SJSA1 (cell line): ENCODE measurements around the gene TLX1. TPM values are rescaled to one million over a fixed set of nuclear protein-coding genes. Genes with fewer than 3 reads are reported as not detected.

ENCODE experiments used
- DNase-seq, 2 experiments: peaks; one replicate each; pipeline ENCODE4 v3.0.0-alpha.2; 2015 to 2020; ENCODE audit warnings: low spot score in 2 of 2, low read depth in 1 of 2
- H3K27ac ChIP-seq: fragments of 250-450 bp; sonication (Bioruptor Pico); 2 replicates; pipeline ENCODE4 v1.5.1; 2020; ENCODE audit warnings: mild to moderate bottlenecking, moderate library complexity
- H3K27me3 ChIP-seq: fragments of 250-450 bp; sonication (Bioruptor Pico); replicated peaks from 2 replicates; pipeline ENCODE4 v1.5.1; 2020; ENCODE audit warnings: mild to moderate bottlenecking, moderate library complexity
- H3K36me3 ChIP-seq: fragments of 250-450 bp; sonication (Bioruptor Pico); 2 replicates; pipeline ENCODE4 v1.5.1; 2020; ENCODE audit warnings: mild to moderate bottlenecking
- H3K4me1 ChIP-seq: fragments of 250-450 bp; sonication (Bioruptor Pico); replicated peaks from 2 replicates; pipeline ENCODE4 v1.6.1; 2021; ENCODE audit warnings: mild to moderate bottlenecking
- H3K4me3 ChIP-seq: fragments of 250-450 bp; sonication (Bioruptor Pico); 2 replicates; pipeline ENCODE4 v1.5.1; 2020; ENCODE audit warnings: mild to moderate bottlenecking
- H3K9me3 ChIP-seq: fragments of 250-450 bp; sonication (Bioruptor Pico); replicated peaks from 2 replicates; pipeline ENCODE4 v1.5.1; 2020; ENCODE audit warnings: mild to moderate bottlenecking
- total RNA-seq: library from RNA; depleted of rRNA; stranded (reverse); fragments of >200 nt; shearing (Covaris generic); gene quantifications from 2 replicates; pipeline ENCODE4 v1.2.3, GENCODE V29; 2014

The TLX1 gene
- total RNA-seq, 1 experiment from 2014 or later = not detected

GRCh38 chr10:101158459-101159058, 27.5 kb downstream of the TLX1 start:
- no peak overlapping the region for H3K27ac ChIP-seq
- peaks cover 50% of the 10 kb centered on the region for H3K27me3 ChIP-seq
- no peaks in the 10 kb centered on the region for H3K36me3 ChIP-seq
- no peak for DNase-seq
- H3K4me3 ChIP-seq = no peak overlapping the region
- no peaks in the 10 kb centered on the region for H3K9me3 ChIP-seq
- H3K4me1 ChIP-seq = peaks cover 4% of the 10 kb centered on the region; the same call in 1 of the 2 replicates

DNA sequence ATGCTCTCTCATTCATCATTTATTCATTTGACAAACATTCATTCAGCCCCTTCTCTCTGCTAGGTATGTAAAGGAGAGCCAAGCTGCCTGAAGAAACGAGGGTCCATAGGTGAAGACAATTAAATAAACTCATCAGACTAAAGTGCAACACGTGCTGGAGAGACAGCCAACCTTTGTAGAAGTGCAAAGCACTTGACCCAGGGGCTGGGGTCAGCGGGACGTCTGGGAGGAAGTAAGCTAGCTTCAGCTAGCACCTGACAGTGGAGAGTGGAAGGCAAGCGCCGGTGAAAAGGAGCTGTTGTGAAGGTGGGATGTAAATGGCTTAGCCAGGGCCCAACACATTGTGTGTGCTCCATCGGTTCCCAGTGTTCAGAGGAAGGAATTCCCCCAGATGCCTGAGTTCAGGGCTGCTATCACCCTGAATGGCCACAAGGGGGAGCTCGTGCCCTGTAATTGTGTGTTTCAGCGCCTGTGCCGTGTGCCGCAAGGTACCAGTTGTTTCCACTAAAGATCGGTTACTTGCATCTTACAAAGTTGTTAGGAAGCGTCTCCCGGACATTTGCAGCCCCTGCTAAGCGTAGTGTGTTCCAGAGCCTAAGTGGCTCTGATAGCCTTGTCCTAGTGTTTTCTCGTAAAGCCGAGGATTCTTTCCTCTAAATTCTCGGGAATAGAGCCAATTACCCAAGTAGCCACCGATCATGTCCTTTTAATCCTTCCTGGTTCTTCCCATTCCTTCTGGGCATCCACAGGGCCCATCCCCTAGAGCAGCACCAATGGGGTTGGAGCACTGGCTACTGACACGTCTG, 30.6 kb downstream of the TLX1 start:
- peak; percentile 56 to 64 for DNase-seq
- no peaks in the 10 kb centered on the region for H3K9me3 ChIP-seq
- H3K27me3 ChIP-seq = peaks cover 45% of the 10 kb centered on the region
- H3K4me1 ChIP-seq = peaks cover 4% of the 10 kb centered on the region; the same call in 1 of the 2 replicates
- no peak overlapping the region for H3K27ac ChIP-seq
- no peak overlapping the region for H3K4me3 ChIP-seq
- H3K36me3 ChIP-seq = no peaks in the 10 kb centered on the region

DNA sequence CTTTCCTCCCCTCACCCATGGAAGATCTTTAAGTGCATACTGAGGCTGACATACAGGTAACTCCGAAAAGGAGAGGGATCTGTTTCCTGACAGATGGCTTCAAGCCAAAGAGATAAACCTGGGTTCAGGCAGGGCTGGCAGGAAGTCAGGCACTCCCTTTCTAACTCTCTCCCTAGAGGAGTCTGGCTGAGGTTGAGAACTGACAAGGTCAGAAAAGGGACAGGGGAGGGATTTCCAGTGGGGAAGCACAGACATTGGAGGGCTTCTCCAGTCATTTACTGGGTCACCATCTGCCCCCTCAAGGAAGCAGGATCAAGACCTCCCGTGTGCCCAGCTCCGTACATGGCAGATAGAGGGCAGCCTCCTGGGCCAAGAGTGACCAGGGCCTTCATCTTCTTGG, 31.6 kb downstream of the TLX1 start:
- Histone ChIP-seq H3K36me3 (no peaks in the 10 kb centered on the region), H3K9me3 (no peaks in the 10 kb centered on the region), H3K27me3 (peaks cover 38% of the 10 kb centered on the region), H3K27ac (no peak overlapping the region), H3K4me1 (peaks cover 4% of the 10 kb centered on the region; the same call in 1 of the 2 replicates), H3K4me3 (no peak overlapping the region)
- DNase-seq = no peak

DNA sequence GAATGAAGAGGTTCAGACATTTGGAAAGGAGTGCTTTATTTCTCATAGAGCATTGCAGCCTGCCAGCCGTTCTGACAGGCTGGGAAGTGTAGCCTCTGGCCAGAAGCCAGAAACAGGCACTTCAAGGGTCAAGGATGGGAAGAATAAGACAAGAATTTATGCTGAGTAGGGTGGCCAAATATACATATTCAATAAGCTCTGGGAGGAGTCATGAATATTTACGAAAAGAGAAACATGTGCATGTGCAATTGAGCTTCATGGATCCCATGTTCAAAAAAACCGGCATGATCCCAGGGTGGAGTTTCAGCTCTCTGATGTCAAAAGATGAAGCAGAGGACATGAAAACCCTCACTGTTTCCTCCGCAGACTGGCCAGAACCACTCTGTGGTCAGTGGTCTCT, 32.9 kb downstream of the TLX1 start:
- H3K27me3 ChIP-seq = peaks cover 39% of the 10 kb centered on the region
- peaks cover 4% of the 10 kb centered on the region; the same call in 1 of the 2 replicates for H3K4me1 ChIP-seq
- no peaks in the 10 kb centered on the region for H3K36me3 ChIP-seq
- DNase-seq = no peak
- H3K4me3 ChIP-seq = no peak overlapping the region
- no peak overlapping the region for H3K27ac ChIP-seq
- H3K9me3 ChIP-seq = no peaks in the 10 kb centered on the region

DNA sequence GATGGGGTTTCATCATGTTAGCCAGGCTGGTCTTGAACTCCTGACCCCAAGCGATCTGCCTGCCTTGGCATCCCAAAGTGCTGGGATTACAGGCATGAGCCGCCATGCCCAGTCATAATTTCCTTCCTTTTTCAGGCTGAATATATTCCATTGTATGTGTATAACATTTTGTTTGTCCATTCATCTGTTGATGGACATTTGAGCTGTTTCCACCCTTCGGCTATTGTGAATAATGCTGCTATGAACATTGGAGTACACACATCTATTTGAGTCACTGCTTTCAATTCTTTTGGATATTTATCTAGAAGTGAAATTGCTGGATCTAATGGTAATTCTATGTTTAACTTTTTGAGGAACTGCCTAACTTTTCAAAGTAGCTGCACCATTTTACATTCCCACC, 34.6 kb downstream of the TLX1 start:
- Histone ChIP-seq H3K4me3 (no peak overlapping the region), H3K9me3 (no peaks in the 10 kb centered on the region), H3K27ac (no peak overlapping the region), H3K36me3 (no peaks in the 10 kb centered on the region), H3K27me3 (peaks cover 44% of the 10 kb centered on the region), H3K4me1 (peaks cover 4% of the 10 kb centered on the region; the same call in 1 of the 2 replicates)
- DNase-seq = no peak

DNA sequence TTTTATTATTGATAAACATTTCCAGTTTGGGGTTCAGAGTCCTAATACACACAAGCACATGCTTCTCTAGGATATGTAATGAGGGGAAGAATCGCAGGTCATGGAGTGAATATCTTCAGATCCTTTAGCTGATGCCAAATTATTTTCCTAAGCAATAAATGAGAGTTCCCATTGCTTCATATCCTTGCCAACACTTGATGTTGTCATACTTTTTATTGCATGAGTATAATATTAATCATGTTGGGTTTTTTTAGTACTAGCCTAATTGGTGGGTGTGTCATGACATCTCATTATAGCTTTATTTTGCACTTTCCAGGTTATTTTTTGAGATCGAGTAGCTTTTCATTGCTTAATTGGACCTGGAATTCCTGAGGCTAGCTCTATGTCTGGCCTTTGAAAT, 35.3 kb downstream of the TLX1 start:
- H3K4me3 ChIP-seq = no peak overlapping the region
- peaks cover 42% of the 10 kb centered on the region for H3K27me3 ChIP-seq
- H3K36me3 ChIP-seq = no peaks in the 10 kb centered on the region
- peaks cover 4% of the 10 kb centered on the region; the same call in 1 of the 2 replicates for H3K4me1 ChIP-seq
- no peak overlapping the region for H3K27ac ChIP-seq
- H3K9me3 ChIP-seq = no peaks in the 10 kb centered on the region
- no peak for DNase-seq

DNA sequence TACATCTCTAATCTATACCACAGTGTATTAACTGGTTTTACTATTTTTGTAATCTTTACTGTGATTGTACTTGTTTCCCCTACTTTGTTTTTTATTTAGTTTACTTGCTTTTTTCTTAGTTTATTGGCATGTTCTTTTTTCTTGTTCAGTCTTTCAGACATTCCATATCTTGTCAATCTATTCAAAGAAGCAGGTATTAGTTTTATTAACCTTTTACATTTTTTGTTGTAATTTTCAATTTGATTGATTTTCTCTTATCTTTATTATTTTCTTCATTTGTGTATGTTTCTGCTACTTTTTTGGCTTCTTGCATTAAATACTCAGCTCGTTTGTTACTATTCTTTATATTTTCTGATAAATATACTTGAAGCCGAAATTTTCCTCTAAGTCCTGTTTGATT, 41.6 kb downstream of the TLX1 start:
- Histone ChIP-seq H3K4me3 (no peak overlapping the region), H3K9me3 (peaks cover 4% of the 10 kb centered on the region; the same call in 1 of the 2 replicates), H3K36me3 (no peaks in the 10 kb centered on the region), H3K27ac (no peak overlapping the region), H3K4me1 (no peaks in the 10 kb centered on the region), H3K27me3 (peaks cover 16% of the 10 kb centered on the region; the same call in 1 of the 2 replicates)
- DNase-seq = no peak

DNA sequence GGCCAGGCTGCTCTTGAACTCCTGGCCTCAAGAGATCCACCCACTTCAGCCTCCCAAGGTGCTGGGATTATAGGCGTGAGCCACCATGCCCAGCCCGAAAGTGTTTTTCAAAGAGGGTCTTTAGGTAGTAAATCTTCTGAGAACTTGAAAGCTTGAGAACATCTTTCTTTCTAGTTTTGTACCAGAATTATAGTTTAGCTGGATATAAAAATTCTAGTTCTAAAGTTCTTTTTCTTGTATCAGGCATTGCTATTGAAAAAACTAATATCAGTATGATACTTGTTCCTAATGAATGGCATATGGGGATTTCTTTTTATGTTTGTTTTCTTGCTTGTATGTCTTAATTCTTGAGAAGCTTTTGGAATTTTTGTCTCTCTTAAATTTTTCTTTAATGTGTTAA, 43.2 kb downstream of the TLX1 start:
- no peaks in the 10 kb centered on the region for H3K36me3 ChIP-seq
- H3K27ac ChIP-seq = no peak overlapping the region
- H3K4me1 ChIP-seq = no peaks in the 10 kb centered on the region
- DNase-seq = no peak
- peaks cover 4% of the 10 kb centered on the region; the same call in 1 of the 2 replicates for H3K9me3 ChIP-seq
- H3K4me3 ChIP-seq = no peak overlapping the region
- peaks cover 12% of the 10 kb centered on the region for H3K27me3 ChIP-seq

DNA sequence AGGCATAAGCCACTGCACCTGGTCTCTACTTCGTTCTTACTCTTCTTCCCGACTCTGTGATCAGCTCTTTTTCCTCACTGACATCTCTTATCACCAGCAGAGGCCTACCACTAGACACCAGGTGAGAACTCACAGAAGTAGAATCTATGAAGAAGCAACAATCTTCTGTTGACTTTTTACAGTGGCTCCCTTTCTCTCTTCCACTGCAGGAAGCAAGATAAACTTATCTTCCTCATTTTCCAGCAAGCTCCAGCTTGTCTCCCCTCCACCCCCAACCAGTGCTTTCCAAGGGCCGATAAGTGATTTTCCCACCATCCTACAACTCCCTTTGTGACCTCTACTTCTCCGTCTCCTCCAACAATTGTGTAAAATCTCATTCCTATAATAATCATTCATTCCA, 45.5 kb downstream of the TLX1 start:
- peaks cover 4% of the 10 kb centered on the region; the same call in 1 of the 2 replicates for H3K9me3 ChIP-seq
- no peak for DNase-seq
- no peaks in the 10 kb centered on the region for H3K36me3 ChIP-seq
- H3K27me3 ChIP-seq = peaks cover 22% of the 10 kb centered on the region
- H3K27ac ChIP-seq = no peak overlapping the region
- H3K4me1 ChIP-seq = no peaks in the 10 kb centered on the region
- no peak overlapping the region for H3K4me3 ChIP-seq

DNA sequence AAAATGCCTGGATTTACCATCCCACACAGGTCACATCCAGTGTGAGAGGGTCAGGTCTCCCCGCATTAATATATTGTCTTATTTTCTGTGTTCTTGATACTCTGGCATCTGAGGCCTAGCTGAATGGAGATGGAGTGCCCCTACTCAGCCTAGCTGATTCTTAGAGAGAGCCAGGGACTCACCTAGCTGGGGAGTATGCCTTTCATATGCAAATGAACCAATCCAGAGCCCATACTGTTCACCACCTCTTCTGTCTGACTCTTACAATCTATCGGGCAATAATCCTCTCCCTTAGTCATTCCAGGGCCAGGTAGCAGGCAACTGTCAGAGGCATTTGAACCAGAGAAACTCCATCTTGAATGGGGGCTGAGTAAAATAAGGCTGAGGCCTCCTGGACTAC, 51.8 kb downstream of the TLX1 start:
- Histone ChIP-seq H3K9me3 (no peaks in the 10 kb centered on the region), H3K27ac (no peak overlapping the region), H3K4me3 (no peak overlapping the region), H3K4me1 (no peaks in the 10 kb centered on the region), H3K36me3 (no peaks in the 10 kb centered on the region), H3K27me3 (peaks cover 31% of the 10 kb centered on the region)
- no peak for DNase-seq

DNA sequence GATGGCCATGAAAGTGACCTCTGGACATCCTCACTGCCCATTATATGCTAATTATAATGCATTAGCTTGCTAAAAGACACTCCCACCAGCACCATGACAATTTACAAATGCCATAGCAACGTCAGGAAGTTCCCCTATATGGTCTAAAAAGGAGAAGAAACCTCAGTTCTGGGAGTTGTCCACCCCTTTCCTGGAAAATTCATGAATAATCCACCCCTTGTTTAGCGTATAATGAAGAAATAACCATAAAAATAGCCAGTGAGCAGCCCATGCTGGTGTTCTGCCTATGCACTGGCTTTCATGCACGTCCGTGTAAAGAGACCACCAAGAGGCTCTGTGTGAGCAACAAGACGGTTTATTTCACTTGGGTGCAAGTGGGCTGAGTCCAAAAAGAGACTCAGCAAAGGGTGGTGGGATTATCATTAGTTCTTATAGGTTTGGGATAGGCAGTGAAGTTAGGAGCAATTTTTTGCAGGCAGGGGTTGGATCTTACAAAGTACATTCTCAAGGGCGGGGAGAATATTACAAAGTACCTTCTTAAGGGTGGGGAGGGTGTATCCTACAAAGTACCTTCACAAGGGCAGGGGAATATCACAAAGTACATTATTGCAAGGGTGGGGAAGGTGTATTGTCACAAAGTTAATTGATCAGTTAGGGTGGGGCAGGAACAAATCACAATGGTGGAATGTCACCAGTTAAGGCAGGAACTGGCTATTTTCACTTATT, 52.5 kb downstream of the TLX1 start:
- Histone ChIP-seq H3K36me3 (no peaks in the 10 kb centered on the region), H3K4me1 (no peaks in the 10 kb centered on the region), H3K27ac (no peak overlapping the region)

More for the DNA sequence above, 52.5 kb downstream of the TLX1 start:
- DNase-seq = no peak
- peaks cover 31% of the 10 kb centered on the region for H3K27me3 ChIP-seq
- no peaks in the 10 kb centered on the region for H3K9me3 ChIP-seq
- no peak overlapping the region for H3K4me3 ChIP-seq
